ENCODE results near the gene ITIH4.

Gene ITIH4

GRCh38 chr3:52793702-52794611 lies 36.5 kb downstream of the ITIH4 start:
- no peaks in the 10 kb centered on the region for H3K36me3 ChIP-seq (ENCODE audit: insufficient read depth, low read length)
- H3K9me3 ChIP-seq (ENCODE audit: control insufficient read depth, insufficient read depth, low read length) = no peaks in the 10 kb centered on the region
- H3K4me1 ChIP-seq (ENCODE audit: insufficient read depth, low read length) = no peaks in the 10 kb centered on the region
- H3K9ac ChIP-seq (ENCODE audit: low read depth, low read length) = no peak overlapping the region

DNA sequence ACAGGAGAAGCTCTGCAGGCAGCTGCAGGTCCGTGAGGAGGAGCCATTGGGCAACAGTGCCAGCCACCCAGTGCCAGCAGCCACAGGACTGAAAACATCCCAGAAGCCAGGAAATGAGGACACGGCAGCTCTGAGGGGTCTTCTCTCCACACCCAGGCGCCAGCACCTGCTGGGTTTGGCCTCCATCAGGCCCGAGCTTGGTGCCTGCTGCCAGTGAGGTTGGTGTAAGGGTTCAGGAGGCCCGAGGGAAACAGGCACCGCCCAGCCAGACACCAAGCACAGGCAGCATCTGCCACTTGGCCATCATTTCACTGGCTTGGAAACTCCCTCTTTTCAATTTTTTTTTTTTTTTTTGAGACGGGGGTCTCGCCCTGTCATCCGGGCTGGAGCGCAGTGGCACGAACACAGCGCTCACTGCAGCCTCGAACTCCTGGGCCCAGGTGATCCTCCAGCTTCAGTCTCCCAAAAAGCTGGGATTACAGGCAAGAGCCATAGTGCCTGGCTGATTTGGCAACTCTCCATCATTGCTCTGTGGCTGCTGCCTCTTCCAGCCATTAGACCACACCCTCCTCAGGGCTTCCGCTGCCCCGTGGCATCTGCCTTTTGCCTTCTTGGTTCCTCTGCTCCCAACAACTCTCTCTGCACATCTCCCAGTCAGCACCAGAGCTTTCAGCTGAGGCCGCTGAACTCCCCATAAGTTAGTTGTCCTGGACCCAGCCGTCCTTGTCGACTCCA lies 37.3 kb downstream of the ITIH4 start:
- H3K9ac ChIP-seq (ENCODE audit: low read depth, low read length) = no peak overlapping the region
- no peaks in the 10 kb centered on the region for H3K9me3 ChIP-seq (ENCODE audit: control insufficient read depth, insufficient read depth, low read length)
- H3K4me1 ChIP-seq (ENCODE audit: insufficient read depth, low read length) = no peaks in the 10 kb centered on the region
- no peaks in the 10 kb centered on the region for H3K36me3 ChIP-seq (ENCODE audit: insufficient read depth, low read length)

- Histone ChIP-seq H3K9ac (ENCODE audit: low read depth, low read length) (no peak overlapping the region), H3K36me3 (ENCODE audit: insufficient read depth, low read length) (no peaks in the 10 kb centered on the region), H3K9me3 (ENCODE audit: control insufficient read depth, insufficient read depth, low read length) (no peaks in the 10 kb centered on the region), H3K4me1 (ENCODE audit: insufficient read depth, low read length) (no peaks in the 10 kb centered on the region)
These were observed 38.1 kb downstream of the ITIH4 start for GRCh38 chr3:52792413-52792812.

- Histone ChIP-seq H3K9me3 (ENCODE audit: control insufficient read depth, insufficient read depth, low read length) (no peaks in the 10 kb centered on the region), H3K4me1 (ENCODE audit: insufficient read depth, low read length) (no peaks in the 10 kb centered on the region), H3K36me3 (ENCODE audit: insufficient read depth, low read length) (no peaks in the 10 kb centered on the region), H3K9ac (ENCODE audit: low read depth, low read length) (no peak overlapping the region)
These were observed 38.5 kb downstream of the ITIH4 start for GRCh38 chr3:52791928-52792327.

GRCh38 chr3:52791366-52791765 lies 39.1 kb downstream of the ITIH4 start:
- Histone ChIP-seq H3K9ac (ENCODE audit: low read depth, low read length) (no peak overlapping the region), H3K4me1 (ENCODE audit: insufficient read depth, low read length) (no peaks in the 10 kb centered on the region), H3K9me3 (ENCODE audit: control insufficient read depth, insufficient read depth, low read length) (no peaks in the 10 kb centered on the region), H3K36me3 (ENCODE audit: insufficient read depth, low read length) (no peaks in the 10 kb centered on the region)

- no peaks in the 10 kb centered on the region for H3K4me1 ChIP-seq (ENCODE audit: insufficient read depth, low read length)
These were observed 39.7 kb downstream of the ITIH4 start for GRCh38 chr3:52790741-52791140.

DNA sequence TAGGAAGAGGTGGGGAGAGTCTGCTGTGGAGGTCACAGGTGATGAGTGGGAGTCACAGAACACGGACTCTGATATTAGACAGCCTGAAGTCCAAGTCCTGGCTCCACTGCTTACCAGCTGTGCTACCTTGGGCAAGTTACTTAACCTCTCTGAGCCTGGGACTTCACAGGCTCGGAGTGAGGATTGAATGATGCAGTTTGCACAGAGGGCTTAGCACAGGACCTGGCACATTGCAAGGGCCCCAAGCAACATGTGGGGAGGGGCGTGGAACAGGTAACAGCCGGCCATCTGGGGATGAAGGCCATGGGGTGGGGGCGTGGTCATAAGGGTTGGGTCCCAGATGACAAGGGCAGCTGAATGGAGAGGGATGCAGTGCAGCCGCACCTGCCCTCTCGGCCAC lies 40.1 kb downstream of the ITIH4 start:
- Histone ChIP-seq H3K36me3 (ENCODE audit: insufficient read depth, low read length) (no peaks in the 10 kb centered on the region), H3K4me1 (ENCODE audit: insufficient read depth, low read length) (no peaks in the 10 kb centered on the region), H3K9ac (ENCODE audit: low read depth, low read length) (no peak overlapping the region), H3K9me3 (ENCODE audit: control insufficient read depth, insufficient read depth, low read length) (no peaks in the 10 kb centered on the region)

More at GRCh38 chr3:52790741-52791140, 39.7 kb downstream of the ITIH4 start:
- Histone ChIP-seq H3K9me3 (ENCODE audit: control insufficient read depth, insufficient read depth, low read length) (no peaks in the 10 kb centered on the region), H3K9ac (ENCODE audit: low read depth, low read length) (no peak overlapping the region), H3K36me3 (ENCODE audit: insufficient read depth, low read length) (no peaks in the 10 kb centered on the region)

GRCh38 chr3:52789746-52790040 lies 40.8 kb downstream of the ITIH4 start:
- Histone ChIP-seq H3K4me1 (ENCODE audit: insufficient read depth, low read length) (no peaks in the 10 kb centered on the region), H3K9ac (ENCODE audit: low read depth, low read length) (no peak overlapping the region)

GRCh38 chr3:52788890-52789745 lies 41.4 kb downstream of the ITIH4 start:
- no peaks in the 10 kb centered on the region for H3K36me3 ChIP-seq (ENCODE audit: insufficient read depth, low read length)
- H3K4me1 ChIP-seq (ENCODE audit: insufficient read depth, low read length) = no peaks in the 10 kb centered on the region
- H3K9ac ChIP-seq (ENCODE audit: low read depth, low read length) = no peak overlapping the region
- H3K9me3 ChIP-seq (ENCODE audit: control insufficient read depth, insufficient read depth, low read length) = no peaks in the 10 kb centered on the region

More at GRCh38 chr3:52789746-52790040, 40.8 kb downstream of the ITIH4 start:
- Histone ChIP-seq H3K36me3 (ENCODE audit: insufficient read depth, low read length) (no peaks in the 10 kb centered on the region), H3K9me3 (ENCODE audit: control insufficient read depth, insufficient read depth, low read length) (no peaks in the 10 kb centered on the region)

- Histone ChIP-seq H3K36me3 (ENCODE audit: insufficient read depth, low read length) (no peaks in the 10 kb centered on the region), H3K9ac (ENCODE audit: low read depth, low read length) (no peak overlapping the region), H3K9me3 (ENCODE audit: control insufficient read depth, insufficient read depth, low read length) (no peaks in the 10 kb centered on the region)
These were observed 42.5 kb downstream of the ITIH4 start for GRCh38 chr3:52787672-52788625.

DNA sequence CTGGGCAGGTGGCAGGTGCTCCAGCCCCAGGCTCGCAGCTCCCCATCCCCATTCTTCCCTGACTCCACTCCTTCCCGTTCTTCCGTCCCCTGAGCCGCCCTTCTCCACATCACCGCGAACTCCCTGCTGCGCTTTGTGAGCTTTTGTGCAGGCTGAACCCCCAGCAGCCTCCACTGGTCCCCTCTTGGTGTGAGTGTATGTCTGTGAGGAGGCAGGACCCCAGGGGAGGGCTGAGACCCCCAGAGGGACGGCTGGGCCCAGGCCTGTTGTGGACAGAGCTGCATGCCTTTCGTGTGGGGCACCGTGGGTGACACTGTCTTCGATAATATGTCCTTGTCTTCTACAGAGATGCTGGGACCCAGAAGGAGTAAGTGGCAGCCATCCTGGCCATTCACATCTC lies 43.2 kb downstream of the ITIH4 start:
- Histone ChIP-seq H3K4me1 (ENCODE audit: insufficient read depth, low read length) (no peaks in the 10 kb centered on the region; the same call in 1 of the 2 replicates), H3K36me3 (ENCODE audit: insufficient read depth, low read length) (no peaks in the 10 kb centered on the region), H3K9ac (ENCODE audit: low read depth, low read length) (no peak overlapping the region), H3K9me3 (ENCODE audit: control insufficient read depth, insufficient read depth, low read length) (no peaks in the 10 kb centered on the region)

More at GRCh38 chr3:52787672-52788625, 42.5 kb downstream of the ITIH4 start:
- H3K4me1 ChIP-seq (ENCODE audit: insufficient read depth, low read length) = no peaks in the 10 kb centered on the region

GRCh38 chr3:52786330-52787215 lies 43.9 kb downstream of the ITIH4 start:
- no peaks in the 10 kb centered on the region for H3K9me3 ChIP-seq (ENCODE audit: control insufficient read depth, insufficient read depth, low read length)
- no peak overlapping the region for H3K9ac ChIP-seq (ENCODE audit: low read depth, low read length)
- no peaks in the 10 kb centered on the region; the same call in 1 of the 2 replicates for H3K4me1 ChIP-seq (ENCODE audit: insufficient read depth, low read length)
- H3K36me3 ChIP-seq (ENCODE audit: insufficient read depth, low read length) = no peaks in the 10 kb centered on the region

Data from ES-I3 (cell line).